8988T (cell line): ENCODE measurements around the gene ATP5F1D.

Source experiments
- DNase-seq: peaks from one replicate; pipeline ENCODE4 v3.0.0; 2011

The ATP5F1D gene

GRCh38 chr19:1271528-1272422 is 30.2 kb downstream of the ATP5F1D start:
- DNase-seq: no peak

- DNase-seq: no peak
Measured at GRCh38 chr19:1272423-1273262, 31.1 kb downstream of the ATP5F1D start.

GRCh38 chr19:1273263-1274041 is 31.9 kb downstream of the ATP5F1D start:
- no peak for DNase-seq

GRCh38 chr19:1274081-1274851 is 32.7 kb downstream of the ATP5F1D start:
- DNase-seq: no peak

GRCh38 chr19:1274852-1275259 is 33.3 kb downstream of the ATP5F1D start:
- DNase-seq: no peak

- DNase-seq: peak; percentile 98
Measured at GRCh38 chr19:1275260-1275975, 33.9 kb downstream of the ATP5F1D start, which contains the start of gene FAM174C. Gene FAM174C, plus strand, starts transcription at chr19:1275530. Its CDS starts 20 bp downstream, at chr19:1275550.

GRCh38 chr19:1275976-1276627 is 34.6 kb downstream of the ATP5F1D start:
- DNase-seq: no peak

- DNase-seq: no peak
Measured at GRCh38 chr19:1276628-1277022, 35.1 kb downstream of the ATP5F1D start.

DNA sequence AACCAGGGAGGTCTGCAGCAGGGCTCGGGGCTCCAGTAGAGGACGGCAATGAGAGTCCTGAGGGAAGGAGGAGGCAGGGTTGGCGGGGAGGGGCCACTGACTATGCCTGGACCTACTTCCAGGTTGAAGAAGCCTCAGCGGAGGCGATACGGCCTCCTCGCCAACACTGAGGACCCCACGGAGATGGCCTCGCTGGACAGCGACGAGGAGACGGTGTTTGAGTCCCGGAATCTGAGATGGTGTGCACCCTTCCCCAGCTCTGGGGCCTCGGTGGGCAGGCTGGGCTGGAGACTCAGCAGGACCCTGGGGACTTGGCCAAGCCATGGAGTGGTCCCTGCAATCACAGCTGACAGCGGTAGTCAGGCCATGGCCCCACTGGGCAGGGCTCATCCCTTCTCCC is 35.5 kb downstream of the ATP5F1D start:
- DNase-seq: no peak

- DNase-seq: no peak
Measured at GRCh38 chr19:1278074-1278473, 36.5 kb downstream of the ATP5F1D start.

DNA sequence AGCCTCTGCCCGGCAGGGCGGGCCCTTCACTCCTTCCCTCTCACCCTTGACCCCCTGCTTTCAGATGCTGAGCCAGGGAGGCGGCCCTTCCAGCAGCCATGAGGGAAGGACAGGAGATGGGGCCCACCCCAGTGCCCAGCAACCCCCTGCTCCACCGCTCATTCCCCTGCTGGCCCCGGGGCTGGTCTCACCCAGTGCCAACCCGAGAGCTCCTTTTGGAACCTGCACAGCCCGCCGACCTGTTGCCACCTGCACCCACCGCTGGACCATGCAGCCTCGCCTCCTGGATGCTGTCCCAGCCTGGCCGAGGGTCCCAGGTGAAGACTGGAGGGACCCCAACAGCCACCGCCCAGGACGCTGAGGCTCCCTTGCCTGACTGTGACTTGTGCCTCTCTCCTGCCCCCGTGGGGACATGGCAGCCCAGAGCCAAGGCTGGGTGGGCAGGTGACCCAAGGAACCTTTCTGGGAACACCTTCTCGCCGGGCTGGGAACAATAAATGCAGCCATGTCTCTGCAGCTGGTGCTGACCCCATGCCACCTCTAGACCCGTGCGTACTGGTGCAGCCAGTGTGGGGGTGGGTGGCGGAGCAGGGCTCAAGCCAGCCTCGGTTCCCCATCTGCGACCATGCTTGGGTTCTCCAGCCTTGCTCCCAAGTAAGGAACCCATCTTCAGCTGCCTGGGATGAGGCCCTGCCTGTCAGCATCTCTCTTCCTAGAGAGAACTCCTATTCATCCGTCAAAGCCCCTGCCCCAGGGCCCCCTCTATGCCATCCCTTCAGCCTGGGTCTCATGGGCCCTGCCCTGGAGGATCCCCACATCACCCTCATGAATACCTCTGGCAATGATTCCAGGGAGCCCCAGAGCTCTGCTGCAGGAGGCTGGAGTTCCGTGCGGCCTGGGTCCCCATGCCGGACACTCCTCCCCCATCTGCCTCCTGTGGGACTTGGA is 37.4 kb downstream of the ATP5F1D start:
- no peak for DNase-seq

GRCh38 chr19:1279782-1280341 is 38.3 kb downstream of the ATP5F1D start:
- peak; percentile 95 for DNase-seq

- no peak for DNase-seq
Measured at GRCh38 chr19:1280636-1281568, 39.4 kb downstream of the ATP5F1D start.

DNA sequence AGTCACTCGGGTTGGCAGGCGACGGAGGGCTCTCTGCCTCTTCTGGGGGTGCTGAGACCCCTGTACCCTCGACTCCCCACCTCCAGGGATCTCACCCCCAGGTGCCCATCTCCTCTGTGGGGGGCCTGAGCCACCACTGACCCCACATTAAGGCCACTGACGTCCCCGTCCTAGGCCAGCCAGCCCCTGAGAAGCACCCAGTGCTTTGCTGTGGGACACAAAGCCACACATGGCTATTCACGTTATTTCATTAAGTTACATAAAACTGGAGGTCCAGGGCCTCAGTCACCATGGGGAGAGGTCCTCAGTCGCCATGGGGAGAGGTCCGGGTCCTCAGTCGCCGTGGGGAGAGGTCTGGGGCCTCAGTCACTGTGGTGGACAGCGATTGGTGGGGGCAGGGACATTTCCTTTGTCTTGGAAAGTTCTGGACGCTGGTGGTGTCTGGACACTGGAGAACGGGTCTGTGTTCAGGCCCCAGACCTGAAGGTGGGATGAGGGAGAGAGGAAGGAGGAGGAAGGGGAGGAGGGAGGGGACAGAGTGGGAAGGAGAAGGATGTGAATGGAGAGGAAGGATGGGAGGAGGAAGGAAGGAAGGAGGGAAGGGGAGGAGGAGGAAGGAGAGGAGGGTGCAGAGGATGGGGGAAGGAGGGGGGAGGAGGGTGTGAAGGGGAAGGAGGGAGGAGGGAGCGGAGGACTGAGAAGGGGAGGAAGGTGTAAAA is 40.2 kb downstream of the ATP5F1D start:
- no peak for DNase-seq

DNA sequence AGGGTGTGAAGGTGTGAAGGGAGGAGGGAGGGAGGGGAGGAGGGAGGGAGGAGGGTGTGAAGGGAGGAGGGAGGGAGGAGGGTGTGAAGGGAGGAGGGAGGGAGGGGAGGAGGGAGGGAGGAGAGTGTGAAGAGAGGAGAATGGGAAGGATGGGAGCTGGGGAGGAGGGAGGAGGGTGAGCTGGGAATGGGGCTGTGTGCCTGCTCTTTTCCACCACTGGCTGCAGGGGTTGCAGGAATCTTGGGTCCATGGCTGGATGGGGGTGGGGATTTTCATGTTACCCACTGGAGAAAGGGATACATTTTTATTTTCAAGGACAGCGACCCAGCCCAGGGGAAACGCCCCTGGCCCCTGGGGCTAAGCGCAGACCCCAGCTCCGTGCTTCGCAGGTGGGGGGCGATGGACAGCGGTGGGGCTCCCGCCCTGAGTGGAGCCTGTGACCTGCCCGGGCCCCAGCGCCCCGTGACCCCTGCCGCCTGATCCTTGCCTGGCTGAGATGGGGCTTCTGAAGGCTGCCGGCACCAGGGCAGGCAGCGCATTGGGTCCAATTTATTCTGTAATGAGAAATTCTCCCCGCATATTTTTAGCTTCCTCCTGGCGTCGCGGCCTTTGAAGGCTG is 41.1 kb downstream of the ATP5F1D start:
- DNase-seq: no peak

DNA sequence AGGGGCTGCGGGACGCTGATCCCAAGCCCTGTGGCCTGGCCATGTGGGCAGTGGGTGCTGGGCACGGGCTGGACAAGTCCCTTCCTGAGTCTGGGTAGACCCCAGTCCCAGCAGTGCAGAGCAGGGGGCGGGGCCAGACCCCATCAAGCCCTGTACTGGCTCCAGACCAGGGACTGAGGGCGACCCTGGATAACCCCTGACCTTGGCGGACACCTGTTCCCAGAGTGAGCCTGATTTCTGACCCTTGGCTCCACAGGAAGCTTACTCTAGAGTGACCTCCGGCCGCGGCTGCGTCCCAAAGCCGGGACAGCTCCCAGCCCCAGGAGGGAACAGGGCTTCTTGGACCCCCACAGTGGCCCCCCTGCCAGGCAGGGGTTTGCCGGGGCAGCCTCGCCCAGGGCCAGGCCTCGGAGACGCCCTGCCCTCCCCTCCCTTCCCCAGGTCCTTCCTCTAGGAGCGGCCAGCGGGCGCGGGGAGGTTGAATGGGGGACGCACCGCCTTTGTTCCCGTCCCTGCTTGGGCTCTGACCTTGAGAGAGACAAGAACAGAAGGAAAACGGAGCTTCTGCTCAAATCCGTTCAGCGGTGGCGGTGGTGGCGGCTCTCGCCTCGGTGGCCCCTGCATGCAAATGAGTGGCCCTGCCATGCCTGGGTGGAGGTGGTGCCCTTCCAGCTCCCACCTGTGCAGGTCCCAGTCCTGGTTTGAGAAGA is 41.8 kb downstream of the ATP5F1D start:
- DNase-seq: no peak
